Activated T-cell treated with anti-CD3 and anti-CD28 coated beads for 1 hour (primary cell): Measurements from ENCODE around the gene STEAP3.

ENCODE experiments used
- DNase-seq: peaks from one replicate; pipeline ENCODE4 v3.0.0-alpha.2; 2020; ENCODE audit warnings: low read depth

STEAP3 gene

GRCh38 chr2:119198240-119198840 is 25.3 kb upstream of the STEAP3 start:
- DNase-seq, result no peak

- no peak for DNase-seq
These were observed 21.8 kb upstream of the STEAP3 start for GRCh38 chr2:119201815-119202214.

DNA sequence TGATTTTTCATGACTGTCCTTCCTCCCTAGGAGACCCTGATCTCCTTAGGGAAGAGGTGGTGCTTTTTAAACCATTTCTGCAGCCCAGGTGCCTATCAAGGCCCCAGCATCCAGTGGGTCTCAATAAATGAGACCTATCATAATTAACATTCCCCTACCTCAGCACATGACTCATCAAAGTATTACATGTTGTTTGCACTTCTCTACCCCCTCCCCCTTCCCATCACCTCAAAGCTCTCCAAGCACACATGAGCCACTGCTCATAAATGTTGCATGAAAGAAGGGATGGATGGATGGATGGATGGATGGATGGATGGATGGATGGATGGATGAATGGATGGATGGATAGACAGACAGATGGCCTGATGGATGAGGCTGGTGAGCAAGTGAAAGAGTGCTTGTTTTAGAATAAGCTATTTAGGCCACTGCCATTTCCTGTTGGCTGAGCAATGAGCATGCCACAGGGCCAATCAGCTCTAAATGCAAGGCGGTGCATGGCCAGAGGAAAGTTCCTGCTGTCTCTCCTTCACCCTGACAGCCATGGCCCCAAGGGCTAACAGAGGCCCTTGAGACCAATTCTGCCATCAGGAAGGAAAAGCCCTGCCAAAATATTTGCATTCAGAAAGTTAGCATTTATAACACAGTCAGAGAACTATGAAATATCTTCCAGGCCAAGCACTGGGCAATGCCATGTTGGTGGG is 20.9 kb upstream of the STEAP3 start:
- DNase-seq, result no peak

DNA sequence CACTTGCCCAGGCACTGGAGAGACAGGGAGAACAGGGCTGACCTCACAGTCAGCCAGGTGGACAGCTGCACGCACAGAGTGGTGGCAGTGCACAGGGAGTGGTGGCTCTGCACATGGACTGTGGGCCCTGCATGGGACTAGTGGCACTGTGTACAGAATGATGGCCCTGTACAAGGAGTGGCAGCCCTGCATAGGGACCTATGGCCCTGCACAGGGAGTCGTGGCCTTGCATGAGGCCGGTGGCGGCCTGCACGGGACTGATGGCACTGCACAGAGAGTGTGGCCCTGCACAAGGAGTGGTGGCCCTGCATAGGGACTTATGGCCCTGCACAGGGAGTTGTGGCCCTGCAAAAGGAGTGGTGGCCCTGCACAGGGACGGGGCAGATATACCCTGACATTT is 19.1 kb upstream of the STEAP3 start:
- no peak for DNase-seq

GRCh38 chr2:119205001-119205706 is 18.5 kb upstream of the STEAP3 start:
- no peak for DNase-seq

DNA sequence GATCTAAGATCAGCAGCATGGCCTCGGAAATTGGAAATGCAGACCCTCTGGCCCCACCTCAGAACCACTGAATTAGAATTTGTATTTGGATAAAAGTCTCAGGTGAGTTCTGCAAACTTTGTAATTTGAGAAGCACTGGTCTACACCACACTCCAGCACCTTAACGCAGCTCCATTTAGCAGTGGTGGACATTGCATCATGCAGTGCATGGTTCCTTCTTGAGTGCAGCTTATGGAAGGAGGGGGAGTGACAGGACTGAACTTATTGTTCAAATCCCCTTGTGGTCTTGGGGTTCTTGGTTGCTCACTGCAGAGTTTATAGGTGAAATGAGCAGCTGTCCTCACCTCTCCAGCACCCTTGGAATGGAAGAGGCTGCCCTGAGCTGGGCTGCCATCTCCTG is 17.4 kb upstream of the STEAP3 start:
- no peak for DNase-seq

DNA sequence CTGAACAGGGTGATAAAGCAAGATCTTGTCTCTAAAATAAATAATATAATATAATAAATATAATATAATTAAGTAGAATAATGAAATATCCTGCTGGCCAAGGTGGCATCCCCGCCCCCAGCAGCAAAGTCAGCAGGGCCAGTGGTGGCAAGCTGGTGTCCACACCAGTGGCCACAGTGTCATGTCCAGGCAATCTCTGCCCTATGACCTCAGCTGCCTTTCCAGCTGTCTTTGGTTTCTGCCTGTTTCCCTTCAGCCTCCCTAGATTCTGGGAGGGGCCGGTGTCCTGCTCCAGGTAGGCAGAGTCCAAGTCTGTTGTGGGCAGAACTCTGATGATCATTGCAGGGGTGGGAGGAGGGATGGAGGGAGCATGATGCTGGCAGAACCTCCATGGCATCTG is 16.2 kb upstream of the STEAP3 start:
- DNase-seq, result no peak

GRCh38 chr2:119208791-119209203 is 14.8 kb upstream of the STEAP3 start:
- DNase-seq, result no peak

DNA sequence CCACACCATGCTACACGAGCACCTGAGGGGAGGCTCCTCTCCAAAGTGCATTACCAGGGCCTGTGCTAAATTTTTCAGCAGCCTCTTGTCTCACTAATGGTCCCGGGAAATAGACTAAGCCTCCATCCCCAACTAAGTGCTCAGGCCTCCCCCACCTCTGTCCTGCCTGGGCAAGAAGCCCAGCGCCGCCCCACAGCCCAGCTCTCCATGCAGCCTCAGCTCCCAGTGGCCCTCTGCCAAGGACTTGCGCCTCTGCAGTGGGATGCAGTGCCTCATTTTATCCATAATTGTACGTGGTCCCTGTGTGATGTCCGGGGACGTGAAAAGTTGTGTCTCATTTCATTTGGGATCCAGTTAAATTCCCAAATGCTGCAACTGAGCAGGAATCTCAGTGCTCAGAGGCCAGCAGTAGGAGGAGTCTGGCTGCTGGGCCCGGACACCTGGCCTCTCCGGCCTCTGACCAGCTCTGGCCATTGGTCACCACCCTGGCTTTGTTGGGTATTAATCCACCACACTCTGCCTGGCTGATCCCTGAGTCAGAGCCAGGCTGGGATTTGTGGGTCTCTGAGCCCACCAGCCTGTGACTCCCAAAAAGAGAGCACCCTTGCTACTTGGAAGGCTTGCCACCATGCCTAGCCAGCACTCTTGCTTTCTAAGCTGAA is 11.4 kb upstream of the STEAP3 start:
- no peak for DNase-seq

GRCh38 chr2:119214453-119215037 is 9.1 kb upstream of the STEAP3 start:
- DNase-seq, result no peak

GRCh38 chr2:119216994-119217393 is 6.6 kb upstream of the STEAP3 start:
- DNase-seq, result no peak

GRCh38 chr2:119218478-119219064 is 5.1 kb upstream of the STEAP3 start:
- no peak for DNase-seq

GRCh38 chr2:119219873-119220272 is 3.8 kb upstream of the STEAP3 start:
- no peak for DNase-seq

- no peak for DNase-seq
These were observed 2.8 kb upstream of the STEAP3 start for GRCh38 chr2:119220720-119221301.

DNA sequence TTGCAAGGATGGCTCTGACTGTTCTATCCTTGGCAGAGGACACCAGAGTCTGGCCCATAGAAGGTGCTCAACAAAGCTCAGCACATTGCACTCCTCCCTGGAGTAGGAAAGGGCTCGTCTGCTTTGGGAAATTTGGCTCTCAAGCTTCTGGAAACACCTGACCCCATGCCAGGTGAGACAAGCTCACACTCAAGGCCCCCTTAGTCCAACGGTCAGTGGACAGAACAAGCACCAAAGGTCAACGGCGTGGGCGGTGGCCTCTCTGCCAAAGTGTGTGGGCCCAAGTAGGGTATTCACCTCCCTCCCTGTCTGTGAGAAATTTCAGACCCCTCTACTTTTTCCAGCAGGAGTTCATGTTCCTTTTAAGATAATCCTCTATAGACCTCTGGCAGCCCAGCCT is 2.0 kb upstream of the STEAP3 start:
- DNase-seq, result no peak

GRCh38 chr2:119222213-119222612 is 1.4 kb upstream of the STEAP3 start:
- DNase-seq, result no peak

- no peak for DNase-seq
These were observed 642 bp upstream of the STEAP3 start for GRCh38 chr2:119222863-119223520.

GRCh38 chr2:119224391-119225104 is 914 bp downstream of the STEAP3 start:
- no peak for DNase-seq

DNA sequence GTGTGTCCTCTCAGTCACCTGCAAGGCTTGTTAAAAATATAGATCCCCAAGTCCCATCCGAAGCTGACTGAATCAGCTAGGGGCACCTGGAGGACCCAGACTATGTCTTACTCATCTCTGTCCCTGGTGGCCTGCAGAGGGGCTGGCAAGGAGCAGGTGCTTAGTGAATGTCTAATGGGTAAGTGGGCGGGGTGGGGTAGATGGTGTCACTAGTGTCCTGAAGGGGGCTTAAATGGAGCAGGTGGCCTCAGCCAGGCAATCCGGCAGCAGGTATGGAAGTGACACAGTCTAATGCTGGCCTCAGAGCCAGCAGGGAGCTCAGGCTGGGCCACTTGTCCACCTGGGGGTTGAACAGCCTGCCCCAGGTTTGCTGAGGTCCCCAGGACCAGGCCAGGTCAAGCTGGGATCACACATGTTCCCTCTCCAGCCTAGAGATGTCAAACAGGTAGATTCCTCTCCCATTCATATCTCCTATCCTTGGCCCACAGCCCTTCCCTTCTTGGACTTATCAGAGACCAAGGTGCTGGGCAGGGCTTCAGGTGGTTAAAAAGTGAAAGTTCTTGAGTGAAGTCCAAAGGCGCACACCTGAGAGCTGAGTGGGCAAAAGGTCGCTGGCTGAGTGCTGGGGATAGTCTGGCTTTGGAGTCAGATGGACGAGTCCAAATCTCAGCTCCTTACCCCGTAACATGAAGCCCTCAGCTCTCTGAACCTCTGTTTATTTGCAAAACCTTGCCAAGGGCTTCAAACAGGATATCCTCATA is 1.7 kb downstream of the STEAP3 start:
- no peak for DNase-seq

DNA sequence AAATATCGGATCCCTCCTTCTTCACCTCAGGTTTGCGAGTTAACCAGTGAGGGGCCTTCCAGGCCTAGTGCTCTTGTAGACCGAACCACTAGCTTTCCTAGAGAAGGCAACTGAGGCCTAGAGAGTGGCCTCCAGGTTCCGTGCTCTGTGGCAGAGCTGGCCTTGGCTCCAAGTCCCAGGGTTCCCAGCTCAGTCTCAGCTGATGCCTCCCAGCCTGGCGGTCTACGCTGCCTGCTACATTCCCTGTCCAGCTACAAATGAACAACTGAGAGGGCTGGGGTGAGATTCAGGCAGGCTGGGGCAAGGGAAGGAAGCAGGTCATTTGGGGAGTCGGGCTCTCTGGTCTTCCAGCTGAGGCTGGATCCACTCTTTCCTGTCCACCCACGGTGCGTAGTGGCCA is 2.3 kb downstream of the STEAP3 start:
- no peak for DNase-seq
